SIG-M5 (cell line): ENCODE data around the gene CD37.
"Not testable (repeated sequence)": the region's sequence is repeated elsewhere in the genome, so short reads cannot be mapped to it uniquely, and the experiment has no call there.

ENCODE experiments used
- DNase-seq: peaks from one replicate; lab custom pipeline; 2025; lab: John Stamatoyannopoulos, UW

CD37 gene, protein sequence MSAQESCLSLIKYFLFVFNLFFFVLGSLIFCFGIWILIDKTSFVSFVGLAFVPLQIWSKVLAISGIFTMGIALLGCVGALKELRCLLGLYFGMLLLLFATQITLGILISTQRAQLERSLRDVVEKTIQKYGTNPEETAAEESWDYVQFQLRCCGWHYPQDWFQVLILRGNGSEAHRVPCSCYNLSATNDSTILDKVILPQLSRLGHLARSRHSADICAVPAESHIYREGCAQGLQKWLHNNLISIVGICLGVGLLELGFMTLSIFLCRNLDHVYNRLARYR

DNA sequence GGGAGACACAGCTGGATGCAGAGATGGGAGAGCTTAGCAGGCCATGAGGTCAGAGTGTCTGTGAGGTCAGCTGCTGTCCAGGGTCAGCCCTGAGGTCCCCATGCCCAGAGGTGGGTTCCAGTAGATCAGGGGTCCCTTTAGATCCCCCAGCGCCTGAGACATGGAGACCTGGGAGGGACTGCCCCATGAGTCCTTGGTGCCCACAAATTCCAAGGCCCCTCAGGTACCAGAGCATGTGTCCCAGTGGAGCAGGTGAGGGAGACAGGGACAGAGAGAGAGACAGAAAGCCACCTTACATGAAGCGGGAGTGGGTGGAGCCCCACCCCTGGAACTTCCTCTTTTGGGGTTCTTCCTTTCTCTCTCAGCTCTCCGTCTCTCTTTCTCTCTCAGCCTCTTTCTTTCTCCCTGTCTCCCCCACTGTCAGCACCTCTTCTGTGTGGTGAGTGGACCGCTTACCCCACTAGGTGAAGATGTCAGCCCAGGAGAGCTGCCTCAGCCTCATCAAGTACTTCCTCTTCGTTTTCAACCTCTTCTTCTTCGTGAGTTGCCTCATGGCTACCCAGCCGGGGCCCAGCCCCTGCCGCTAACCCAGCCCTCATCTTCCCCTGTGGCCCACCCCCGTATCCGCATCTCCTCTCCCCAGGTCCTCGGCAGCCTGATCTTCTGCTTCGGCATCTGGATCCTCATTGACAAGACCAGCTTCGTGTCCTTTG is at the start of gene CD37:
TSS of gene CD37 (plus strand) at position 336 of the 713 bp plus-strand sequence. CDS start at position 471, 135 bp downstream.
- DNase-seq = no peak

DNA sequence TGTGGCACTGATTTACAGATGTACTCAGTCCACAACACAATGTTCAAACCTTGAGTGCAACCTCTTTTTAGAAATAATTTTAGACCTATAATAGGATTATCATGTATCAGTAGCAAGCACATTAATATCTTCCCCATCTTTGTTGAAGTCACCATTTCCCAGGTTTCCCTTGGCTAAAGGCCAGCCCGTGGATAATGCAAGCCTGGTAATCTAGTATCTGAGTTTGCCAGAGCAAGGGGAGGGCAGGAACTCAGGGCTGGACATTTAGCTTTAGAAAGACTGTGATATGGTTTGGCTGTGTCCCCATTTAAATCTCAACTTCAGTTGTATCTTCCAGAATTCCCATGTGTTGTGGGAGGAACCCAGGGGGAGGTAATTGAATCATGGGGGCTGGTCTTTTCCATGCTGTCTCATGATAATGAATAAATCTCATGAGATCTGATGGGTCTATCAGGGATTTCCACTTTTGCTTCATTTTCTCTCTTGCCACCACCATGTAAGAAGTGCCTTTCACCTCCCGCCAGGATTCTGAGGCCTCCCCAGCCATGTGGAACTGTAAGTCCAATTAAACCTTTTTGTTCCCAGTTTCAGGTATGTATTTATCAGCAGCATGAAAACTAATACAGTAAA is 48.0 kb upstream of the CD37 start:
- DNase-seq = no peak

DNA sequence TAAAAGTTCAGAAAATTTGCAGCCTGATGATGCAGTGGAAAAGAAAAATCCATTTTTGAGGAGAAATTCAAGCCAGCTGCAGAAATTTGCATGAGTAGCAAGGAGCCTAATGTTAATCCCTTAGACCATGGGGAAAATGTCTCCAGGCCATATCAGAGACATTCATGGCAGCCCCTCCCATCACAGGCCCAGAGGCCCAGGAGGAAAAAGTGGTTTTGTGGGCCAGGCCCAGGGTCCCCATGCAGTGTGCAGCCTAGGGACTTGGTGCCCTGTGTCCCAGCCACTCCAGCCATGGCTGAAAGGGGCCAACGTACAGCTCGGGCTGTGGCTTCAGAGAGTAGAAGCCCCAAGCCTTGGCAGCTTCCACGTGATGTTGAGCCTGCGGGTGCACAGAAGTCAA is 47.0 kb upstream of the CD37 start:
- DNase-seq = not testable (repeated sequence)

DNA sequence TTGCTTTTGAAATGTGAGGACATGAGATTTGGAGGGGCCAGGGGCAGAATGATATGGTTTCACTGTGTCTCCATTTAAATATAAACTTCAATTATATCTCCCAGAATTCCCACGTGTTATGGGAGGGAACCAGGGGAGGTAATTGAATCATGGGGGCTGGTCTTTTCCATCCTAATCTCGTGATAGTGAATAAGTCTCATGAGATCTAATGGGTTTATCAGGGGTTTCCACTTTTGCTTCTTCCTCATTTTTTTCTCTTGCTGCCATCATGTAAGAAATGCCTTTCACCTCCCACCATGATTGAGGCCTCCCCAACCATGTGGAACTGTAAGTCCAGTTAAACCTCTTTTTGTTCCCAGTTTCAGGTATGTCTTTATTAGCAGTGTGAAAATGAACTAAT is 45.9 kb upstream of the CD37 start:
- not testable (repeated sequence) for DNase-seq

DNA sequence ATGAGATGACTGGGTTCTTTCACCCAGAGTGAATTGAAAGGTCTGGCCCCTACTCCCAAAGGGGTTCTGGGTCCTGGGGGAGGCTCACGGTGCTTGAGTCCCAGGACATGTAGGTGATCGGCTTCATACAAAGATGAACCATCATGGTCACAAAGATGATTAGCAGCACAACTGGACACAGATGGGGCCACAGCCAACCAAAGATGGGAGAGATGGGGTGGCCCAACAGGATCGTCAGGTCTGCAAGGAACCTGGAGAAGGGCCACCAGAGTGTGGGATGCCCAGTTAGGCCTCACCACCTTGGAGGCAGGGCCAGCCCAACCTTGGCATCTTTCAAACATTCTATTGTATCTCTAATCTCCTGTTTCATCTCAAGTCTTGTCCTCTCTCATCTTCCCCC is 44.7 kb upstream of the CD37 start:
- no peak for DNase-seq

DNA sequence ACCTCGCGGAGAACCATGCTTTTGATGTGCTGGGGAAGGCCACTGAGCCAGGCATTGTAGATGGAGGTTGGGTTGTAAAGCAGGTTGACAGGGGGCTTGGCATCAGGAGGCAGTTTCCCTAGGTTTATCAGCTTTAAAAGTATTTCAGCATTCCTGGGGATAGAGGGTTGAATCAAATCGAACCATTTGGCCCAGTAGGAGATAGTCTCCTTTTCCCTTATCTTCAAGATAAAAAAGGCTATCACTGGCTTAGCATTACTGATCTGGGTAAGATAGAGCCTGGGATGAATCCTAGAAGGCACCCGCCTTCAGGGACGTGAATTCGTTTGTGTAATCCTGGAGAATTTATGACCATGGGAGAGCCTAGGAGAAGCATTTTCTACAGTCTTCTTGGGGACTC is 40.8 kb upstream of the CD37 start:
- no peak for DNase-seq

DNA sequence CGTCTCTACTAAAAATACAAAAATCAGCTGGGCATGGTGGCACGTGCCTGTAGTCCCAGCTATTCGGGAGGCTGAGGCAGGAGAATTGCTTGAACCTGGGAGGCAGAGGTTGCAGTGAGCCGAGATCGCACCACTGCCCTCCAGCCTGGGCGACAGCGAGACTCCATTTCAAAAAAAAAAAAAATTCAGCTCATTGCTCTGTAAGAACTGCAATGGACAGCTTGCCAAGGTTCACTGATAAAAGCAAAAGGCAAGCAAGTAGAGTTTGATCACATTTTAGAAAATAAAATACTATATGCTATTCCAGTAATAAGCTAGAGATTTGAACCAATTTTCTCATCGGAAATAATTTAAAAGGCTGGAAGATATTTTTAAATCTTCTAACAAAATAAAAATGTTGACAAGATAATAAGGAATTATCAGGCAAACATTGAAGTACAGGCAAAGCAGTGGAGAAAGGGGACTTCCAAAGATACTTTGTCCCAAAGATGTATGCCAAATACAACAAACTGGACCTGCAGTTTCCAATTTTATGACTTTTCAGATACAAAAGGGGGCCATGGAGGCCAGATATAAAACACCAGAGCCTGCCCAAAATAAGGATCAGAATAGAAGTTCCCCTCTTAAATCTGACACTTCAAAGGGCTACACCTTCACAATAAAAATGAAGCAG is 39.9 kb upstream of the CD37 start:
- no peak for DNase-seq

DNA sequence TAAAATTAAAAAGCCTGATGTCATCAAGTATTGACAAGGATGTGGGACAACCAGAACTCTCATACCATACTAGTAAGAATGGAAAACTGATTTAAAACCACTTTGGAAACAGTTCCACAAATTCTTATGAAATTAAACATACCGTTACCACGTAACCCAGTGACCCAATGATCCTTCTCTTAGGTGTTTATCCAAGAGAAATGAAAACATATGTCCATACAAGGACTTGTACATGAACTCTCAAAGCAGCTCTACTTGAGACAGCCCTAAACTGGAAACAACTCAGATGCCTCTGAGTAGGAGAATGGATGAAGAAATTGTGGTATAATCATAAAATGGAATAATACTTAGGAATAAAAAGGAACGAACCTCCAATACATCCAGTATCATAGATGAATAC is 37.8 kb upstream of the CD37 start:
- DNase-seq = no peak

DNA sequence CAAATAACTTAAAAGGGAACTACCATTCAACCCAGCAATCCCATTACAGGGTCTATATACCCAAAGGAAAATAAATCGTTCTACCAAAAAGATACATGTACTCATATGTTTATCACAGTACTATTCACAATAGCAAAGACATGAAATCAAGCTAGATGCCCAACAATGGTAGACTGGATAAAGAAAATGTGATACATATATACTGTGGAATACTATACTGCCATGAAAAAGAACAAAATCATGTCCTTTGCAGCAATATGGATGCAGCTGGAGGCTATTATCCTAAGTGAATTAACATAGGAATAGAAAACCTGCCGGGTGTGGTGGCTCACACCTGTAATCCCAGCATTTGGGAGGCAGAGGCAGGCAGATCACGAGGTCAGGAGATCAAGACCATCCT is 36.6 kb upstream of the CD37 start:
- not testable (repeated sequence) for DNase-seq

DNA sequence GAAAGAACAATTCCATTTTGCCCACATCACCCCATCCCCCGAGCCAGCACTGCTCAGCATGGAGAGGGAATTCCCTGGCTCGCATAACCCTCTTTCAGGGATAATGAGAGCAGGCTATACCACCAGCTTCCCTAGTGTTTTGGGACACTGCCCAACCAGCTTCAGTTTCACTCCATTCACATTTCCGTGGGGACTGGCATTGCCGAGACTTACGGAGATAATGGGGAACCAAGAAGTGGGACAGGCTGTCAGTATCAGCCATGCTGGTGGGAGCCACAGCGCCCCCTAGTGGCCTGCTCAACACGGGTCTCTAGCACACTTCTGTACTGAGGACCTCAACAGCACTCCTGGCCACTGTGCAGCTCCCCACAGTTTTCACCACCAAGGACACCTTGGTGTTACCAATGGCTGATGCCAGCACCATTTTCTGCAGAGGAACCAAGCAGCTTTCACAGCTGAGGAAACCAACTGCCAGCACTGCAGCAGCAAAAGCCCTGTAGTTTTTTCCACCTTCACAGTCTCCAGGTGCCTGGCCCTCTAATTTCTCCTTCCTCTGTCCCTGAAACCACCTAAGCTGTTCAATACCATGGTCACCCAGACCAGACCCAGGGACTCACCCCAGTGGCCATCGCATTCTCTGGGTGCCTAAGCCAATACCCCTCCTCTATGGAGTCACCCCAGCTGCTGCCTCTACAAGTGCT is 33.9 kb upstream of the CD37 start:
- no peak for DNase-seq

DNA sequence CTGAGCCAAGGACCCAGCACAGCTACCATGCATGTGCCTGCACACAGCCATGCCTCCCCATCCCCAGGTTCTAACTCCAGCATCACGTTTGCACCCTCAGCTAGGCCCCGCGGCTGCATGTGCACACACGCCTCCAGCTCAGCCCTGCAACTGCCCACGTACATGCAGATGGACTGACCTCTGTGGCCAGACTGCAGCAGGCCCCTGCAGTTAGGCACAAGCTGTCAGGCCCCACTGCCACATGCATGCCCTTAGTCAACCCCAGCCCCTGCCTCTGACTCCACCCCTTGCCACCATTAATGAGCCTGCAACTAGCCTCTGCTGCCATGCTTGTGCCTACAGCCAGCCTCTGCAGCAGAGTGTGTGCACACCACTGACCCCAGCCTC is 33.3 kb upstream of the CD37 start:
- no peak for DNase-seq

DNA sequence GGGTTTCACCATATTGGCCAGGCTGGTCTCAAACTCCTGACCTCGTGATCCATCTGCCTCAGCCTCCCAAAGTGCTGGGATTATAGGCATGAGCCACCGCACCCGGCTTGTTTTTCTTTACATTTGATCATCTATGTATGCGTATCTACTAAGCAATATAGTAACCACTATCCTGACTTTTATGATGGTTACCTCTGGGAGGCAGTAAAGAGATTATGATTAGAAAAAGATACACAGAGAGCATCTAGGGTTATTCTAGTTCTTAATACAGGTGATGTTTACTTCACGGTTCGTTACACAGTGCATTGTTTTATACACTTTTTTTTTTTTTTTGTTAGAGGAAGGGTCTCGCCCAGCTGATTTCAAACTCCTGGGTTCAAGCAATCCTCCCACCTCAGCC is 28.5 kb upstream of the CD37 start:
- DNase-seq = not testable (repeated sequence)

DNA sequence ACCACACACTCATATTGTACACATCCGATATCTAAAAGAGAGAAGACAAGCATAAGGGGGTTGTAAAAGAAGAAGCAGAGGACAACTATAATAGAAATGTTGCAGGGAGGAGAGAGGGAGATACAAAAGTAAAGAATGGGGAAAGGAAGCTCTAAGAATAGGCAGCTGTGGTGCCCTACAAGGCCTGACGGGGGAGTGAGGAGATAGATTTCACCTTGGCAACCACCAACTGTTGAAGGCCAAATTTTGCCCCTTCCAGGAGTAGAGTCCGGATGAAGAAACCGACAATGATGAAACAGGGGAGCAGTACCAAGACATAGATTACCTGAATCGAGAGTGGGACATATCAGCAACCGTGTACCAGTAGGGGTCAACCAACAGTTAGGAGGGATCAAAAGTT is 26.1 kb upstream of the CD37 start:
- DNase-seq = no peak

DNA sequence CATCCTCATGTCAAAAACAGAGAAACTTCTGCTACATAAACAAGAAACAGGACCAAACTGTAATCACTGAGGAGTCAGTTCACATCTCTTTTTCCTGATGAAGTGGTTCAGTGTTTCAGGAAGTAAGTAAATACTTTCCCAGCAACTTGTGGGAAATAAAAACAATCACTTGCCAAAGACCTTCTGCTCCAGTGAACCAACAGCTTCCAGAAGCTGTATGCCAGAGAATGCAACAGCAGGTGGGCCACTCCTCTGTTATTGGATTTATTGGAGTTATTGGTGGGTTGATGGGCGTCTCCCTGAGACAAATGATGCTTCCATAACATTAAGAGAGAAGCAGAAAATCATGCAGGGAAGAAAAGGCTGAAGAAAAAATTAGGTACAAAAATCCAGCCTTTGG is 20.1 kb upstream of the CD37 start:
- DNase-seq = no peak

DNA sequence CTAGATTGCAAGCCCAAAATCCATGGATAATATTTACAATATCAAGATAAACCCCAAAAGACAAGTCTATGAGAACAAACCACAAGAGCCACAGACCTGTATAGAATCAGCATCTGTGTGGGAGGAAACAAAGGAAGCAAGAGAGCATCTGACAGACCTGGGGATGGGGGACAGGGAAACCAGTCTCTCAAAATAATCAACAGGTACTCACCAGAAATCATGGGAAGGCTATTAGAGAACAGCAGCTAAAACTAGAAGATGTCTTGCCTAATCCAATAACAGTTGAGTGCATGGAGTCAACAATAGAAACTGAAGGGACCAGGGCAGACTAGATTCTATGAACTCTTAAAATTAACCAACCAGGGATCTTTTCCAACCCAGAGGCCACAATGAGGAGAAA is 18.9 kb upstream of the CD37 start:
- DNase-seq = no peak

DNA sequence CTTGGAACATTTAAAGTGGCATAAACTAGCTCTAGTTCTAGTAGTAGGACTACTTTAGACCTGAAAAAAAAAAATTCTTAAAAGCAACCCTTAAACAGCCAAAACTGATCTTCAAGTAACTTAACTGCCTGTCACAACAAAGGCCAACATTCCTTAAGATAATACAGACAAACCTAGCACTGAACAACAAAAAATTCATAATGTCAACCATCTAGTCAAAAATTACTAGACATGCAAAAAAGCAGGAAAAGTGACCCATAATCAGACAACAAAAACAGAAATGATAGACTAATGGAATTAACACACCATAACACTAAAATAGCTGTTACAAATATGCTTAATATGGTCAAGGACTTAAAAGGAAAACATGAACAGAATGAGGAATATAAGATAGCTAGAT is 16.9 kb upstream of the CD37 start:
- no peak for DNase-seq

DNA sequence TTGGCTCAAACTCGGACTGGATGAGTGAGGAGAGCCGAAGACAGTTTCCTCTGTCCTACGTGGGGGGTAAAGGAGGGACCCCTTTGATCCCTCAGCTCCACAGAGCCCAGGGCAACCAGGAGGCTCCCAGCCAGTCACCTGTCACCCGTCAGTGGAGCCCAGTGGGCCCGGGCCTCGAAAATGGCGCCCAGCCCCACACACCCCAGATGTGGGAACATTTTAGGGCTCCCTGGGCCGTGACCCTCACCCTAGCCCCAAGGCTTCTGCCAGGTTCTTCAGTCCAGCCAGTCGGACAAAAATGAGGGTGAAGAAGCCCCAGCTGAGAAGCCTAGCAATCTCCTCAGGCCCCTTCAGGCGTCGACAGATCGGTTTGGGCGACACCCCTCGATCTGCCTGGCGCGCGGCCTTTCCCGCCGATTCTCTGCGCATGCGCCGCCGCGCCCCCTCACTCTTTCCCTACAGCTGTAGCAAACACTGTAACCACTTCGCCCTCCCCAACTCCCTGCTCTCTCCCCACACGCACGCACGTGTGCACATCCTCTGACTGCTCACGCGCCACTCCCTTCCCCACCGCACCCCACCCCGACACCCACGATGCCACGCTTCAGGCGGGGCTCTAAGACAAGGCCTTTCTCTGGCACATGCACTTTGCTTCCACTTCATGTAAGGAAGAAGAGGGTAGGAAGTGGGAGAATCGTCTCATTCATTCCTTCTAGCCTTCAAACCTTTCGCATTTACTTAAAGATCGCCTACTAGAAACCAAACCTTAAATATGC is 10.2 kb upstream of the CD37 start, which contains the start of gene SLC6A16:
TSS of gene SLC6A16 (minus strand) at position 391 of the 776 bp plus-strand sequence. CDS start 13,844 bp downstream, outside the sequence.
- DNase-seq = no peak

DNA sequence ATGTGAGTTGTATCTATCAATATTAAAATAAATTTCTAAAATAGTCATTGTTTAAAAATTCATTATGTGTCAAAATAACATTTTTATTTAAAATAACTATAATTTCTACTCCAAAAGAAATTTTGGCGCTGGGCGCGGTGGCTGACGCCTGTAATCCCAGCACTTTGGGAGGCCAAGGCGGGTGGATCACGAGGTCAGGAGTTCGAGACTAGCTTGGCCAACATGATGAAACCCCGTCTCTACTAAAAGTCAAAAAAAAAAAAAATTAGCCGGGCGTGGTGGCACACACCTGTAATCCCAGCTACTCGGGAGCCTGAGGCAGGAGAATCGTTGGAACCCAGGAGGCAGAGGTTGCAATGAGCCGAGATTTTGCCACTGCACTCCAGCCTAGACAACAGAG is 9.4 kb upstream of the CD37 start:
- not testable (repeated sequence) for DNase-seq

DNA sequence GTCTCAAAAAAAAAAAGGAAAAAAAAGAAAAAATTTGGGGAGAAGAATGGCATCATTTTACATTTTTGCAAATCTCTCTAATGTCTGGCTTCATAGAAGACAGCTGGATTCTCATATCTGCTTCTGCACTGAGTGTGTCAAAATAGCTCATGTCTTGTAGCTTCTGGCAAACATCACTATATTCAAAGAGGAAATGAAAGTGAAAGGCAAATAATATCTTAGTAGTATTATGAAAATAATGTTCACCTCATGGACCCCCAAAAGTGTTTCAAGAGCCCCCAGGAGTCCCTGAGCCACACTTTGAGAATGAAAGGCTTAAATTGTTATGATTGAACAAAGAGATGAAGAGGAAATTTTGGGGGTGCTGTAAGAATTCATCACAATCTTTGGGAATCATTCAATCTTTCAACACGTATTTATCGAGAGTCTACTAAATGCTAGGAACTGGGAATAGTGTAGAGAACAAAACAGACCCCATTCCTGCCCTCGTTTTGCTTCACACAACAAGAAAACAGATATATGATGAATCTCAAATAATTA is 9.0 kb upstream of the CD37 start:
- no peak for DNase-seq

DNA sequence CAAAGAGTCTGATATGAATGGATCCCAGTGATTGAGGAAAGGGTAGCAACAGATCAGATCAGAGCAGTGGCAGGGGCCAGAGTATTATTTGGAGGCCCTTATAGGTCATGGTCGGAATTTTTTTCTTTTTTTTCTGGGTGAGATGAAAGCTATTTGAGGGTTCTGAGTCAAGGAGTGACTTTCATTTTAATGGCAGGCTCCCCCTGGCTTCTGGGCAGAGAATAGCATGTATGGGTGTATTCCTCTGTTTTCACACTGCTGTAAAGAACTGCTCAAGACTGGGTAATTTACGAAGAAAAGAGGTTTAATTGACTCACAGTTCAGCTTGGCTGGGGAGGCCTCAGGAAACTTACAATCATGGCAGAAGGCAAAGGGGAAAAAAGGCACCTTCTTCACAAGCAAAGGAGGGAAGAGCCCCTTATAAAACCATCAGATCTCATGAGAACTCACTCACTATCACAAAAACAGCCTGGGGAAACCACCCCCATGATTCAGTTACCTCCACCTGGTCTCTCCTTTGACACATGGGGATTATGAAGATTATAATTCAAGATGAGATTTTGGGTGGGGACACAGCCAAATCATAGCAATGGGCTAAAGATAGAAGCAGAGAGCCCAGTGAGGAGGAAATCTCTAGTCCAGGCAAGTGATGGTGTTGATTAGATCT is 7.2 kb upstream of the CD37 start:
- DNase-seq = no peak
